Fibroblast of the conjunctiva (primary cell): Measurements from ENCODE around the gene FN1.
"Not testable (repeated sequence)": the region's sequence is repeated elsewhere in the genome, so short reads cannot be mapped to it uniquely, and the experiment has no call there.

Experiments used
- DNase-seq: peaks from one replicate; pipeline ENCODE4 v3.0.0-alpha.2; 2010; ENCODE audit warnings: low read depth

Gene FN1

DNA sequence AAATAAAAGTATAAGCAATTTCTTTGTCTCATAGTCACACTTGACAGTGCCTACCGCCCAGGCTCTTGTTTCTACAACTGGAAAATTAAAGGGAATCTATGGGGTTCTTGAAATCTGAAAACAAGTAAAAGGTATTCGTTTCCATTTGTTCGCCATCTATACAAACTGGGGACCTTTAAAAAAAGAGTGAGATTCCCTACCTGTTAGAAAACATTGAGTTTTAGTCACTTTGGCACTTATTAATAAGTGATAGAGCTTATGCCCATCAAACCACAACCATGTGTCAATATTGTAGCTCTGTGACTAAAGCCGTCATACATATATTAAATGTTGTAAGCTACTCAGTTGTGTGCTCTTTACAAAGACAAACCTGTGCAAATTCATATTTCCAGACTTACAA, 13.2 kb downstream of the FN1 start:
- DNase-seq, result no peak

GRCh38 chr2:215421859-215422461, 13.9 kb downstream of the FN1 start:
- DNase-seq, result no peak

DNA sequence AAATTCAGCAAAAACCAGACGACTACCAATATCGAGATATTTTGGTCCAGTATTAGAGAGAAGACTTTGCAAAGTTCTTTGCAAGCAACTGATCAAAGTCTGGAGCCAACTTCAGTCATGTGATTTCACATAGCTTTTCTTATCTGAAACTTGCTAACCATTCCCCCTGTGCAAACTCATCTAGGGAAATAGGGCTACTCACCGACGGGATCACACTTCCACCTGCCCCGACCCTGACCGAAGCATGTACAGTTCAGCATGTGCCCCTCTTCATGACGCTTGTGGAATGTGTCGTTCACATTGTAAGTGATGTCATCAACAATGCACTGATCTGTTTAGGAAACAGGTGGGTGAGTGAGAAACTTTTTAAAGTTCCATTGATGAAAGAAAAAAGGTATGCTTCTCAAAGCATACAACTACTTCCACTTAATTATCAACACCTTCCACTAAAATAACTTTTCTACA, 15.4 kb downstream of the FN1 start:
- no peak for DNase-seq

GRCh38 chr2:215419769-215420470, 15.9 kb downstream of the FN1 start:
- DNase-seq, result no peak

DNA sequence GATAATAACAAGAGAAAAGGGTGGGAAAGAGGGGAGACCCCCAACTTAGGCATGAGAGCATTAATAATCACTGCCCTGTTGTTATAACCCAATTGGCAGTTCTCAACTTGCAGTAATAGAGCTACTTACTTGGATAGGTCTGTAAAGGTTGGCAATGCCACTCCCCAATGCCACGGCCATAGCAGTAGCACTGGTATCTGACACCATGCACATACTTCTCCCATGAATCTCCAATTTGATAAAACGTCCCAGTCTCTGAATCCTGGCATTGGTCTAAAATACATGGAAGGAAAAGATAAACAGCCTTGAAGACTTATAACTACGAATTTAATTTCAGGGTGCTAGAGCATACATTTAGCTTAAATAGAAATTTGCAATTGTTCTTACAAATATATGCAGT, 16.8 kb downstream of the FN1 start:
- no peak for DNase-seq

- no peak for DNase-seq
These were observed 17.6 kb downstream of the FN1 start for GRCh38 chr2:215418064-215418963.

DNA sequence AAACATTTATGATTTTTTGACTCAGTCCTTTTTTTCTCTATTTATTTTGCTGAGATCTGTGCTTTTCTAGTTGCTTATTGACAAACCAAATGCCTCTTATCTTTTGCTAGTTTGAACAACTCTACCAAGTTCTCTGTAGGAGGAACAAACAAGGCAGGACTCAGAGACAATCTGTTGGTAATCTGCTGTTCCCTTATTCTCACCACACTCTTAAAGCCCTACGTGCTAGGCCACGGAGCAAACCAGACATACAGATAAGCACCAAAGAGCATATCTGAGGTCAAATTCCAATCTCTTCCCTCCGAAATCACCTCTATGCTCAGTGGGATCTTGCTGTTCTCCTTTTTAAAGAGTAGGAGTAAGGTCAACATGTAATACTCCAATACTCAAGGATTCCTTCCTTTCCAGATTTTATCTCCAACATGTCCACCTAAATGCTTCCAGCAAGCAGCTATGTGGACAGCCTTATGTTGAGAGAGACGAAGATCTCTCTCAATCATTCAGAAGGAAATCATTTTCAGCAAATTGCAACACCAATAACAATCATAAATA, 18.4 kb downstream of the FN1 start:
- DNase-seq, result no peak

- no peak for DNase-seq
These were observed 19.2 kb downstream of the FN1 start for GRCh38 chr2:215416656-215417055.

DNA sequence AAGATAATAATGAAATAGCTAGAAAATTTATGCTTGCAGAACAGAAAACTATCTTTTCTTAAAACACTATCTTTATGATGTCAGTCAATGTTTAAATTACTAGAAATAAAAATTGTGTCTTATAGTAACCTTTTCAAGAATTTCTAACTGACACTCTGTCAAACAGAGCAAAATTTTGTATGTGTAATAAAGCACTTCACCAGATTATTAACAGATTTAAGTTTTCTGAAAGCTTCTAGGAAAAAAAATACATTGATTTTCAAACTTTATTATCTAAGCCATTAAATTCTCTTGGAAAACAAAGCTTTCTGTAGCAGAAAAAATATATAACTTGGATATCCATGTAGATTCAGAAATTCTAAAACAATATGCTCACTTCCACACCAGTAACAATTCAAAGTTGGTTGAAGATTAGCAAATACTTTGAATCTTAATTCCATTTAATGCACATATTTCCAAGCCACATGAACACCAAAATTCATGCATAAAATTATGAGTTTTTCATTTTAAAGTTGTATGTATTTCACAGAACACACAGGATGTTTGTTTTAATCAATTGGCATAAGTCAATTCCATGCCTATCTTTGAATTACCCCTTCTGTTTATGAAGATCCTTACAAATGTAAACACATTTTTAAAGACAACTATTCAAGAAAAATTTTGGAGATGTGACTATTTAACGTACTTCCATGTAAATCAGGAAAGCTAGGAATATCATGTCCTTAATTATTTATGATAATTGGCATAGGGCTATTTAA, 19.9 kb downstream of the FN1 start:
- DNase-seq, result no peak

- no peak for DNase-seq
These were observed 20.6 kb downstream of the FN1 start for GRCh38 chr2:215415218-215415617.

- no peak for DNase-seq
These were observed 21.2 kb downstream of the FN1 start for GRCh38 chr2:215414674-215415073.

DNA sequence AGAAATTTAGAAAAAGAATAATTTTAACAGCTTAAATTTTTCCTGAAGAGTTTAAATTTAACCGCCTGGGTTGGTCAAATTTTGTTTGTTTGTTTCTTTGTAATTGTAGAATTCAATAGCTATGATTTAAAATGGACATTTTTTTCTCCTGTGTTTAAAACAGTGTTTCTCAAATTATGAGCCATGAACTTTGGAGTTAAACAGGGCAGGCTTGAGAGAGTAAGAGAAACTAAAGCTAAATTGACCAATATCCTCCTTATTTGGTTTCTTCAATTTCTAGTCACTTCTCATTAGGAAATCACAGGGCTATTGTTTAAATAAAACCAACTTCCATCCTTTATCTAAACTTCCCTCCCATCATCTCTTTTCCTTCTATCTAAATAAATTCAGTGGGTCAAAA, 21.9 kb downstream of the FN1 start:
- DNase-seq, result no peak

DNA sequence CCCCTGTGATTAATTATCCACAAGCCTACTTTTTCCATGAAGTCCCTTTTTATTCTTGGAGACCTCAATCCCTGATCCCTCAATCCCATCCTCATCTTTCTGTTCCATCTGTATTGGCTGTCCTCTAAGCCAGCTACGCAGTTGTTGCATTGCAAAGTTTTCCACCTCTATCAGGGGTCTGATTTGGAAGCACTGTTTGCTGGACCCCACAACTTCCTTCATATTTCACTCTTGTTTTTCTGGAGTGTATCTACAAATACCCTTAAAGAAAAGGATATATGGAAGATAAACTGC, 22.4 kb downstream of the FN1 start:
- DNase-seq, result no peak

GRCh38 chr2:215411941-215412743, 23.7 kb downstream of the FN1 start:
- DNase-seq, result no peak

DNA sequence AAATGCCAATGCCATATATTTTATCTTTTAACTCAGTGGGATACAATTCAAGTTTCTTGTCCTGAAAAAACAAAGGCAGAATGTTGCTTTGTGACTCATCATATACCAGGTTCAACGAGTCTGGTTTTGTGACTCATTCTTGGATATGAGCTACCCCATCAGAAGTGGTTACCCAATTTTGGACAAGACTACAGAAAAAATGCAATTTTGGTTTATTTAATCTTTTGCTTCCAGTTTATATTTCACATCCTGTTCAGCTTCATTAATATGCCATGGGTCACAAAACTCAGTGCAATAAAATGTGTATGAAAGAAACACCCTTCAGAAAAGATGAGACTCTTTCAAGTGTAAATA, 25.0 kb downstream of the FN1 start:
- DNase-seq, result peak; percentile 94

DNA sequence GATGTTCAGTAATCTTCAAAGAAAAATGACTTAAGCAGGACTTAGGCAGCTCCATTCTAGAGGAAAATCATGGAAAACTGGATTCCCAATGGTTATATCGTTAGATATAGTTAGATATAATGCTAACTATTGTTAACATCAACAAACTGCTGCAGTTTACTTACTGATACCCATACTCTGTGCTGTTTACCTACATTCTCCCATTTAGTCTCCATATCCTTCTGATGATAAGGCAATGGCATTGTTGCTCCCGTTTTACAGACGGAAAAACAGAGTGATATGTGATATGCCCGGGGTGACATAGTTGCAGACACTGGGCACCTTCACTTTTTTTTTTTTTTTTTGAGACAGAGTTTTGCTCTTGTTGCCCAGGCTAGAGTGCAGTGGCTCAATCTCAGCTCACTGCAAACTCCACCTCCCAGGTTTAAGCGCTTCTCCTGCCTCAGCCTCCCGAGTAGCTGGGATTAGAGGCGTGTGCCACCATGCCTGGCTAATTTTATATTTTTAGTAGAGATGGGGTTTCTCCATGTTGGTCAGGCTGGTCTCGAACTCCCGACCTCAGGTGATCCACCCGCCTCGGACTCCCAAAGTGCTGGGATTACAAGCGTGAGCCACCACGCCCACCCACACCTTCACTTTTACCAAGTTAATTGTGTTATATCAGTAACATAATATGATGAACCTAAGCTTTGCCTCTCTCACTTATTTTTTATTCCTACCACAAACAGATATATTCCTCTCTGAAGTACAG, 25.5 kb downstream of the FN1 start:
- DNase-seq, result not testable (repeated sequence)

DNA sequence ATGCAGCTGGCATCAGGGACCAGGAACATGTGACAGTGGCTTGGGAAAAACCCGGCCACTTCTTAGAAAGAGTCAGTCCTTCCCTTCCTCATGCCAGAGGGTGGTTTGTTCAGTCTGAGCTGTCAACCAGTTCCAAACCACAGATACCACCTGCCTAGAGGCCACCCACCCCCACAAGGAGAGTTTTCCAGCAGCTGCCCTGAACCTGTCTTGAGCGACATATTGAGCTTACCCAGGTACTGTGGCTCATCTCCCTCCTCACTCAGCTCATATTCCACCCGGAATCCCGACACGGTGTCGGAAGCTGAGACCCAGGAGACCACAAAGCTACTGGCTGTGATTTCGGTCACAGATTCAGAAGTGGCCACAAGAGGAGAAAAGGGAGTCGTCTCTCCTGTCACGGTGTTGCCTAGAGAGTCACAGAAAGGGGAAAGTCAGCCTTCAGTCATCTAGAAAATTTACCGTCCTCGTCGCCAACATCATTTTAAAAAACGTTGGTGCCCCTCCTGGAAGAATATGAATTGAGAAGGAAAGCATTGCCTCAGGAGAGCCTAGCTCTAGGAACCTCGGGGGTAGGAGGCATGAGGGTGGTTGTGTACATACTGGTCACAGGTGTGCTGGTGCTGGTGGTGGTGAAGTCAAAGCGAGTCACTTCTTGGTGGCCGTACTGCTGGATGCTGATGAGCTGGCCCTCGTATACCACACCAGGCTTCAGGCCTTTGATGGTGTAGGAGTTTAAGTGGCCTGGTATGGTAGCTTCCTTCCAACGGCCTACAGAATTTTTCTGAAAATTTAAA, 26.3 kb downstream of the FN1 start:
- DNase-seq, result no peak

- DNase-seq, result not testable (repeated sequence)
These were observed 27.4 kb downstream of the FN1 start for GRCh38 chr2:215408441-215408840.

DNA sequence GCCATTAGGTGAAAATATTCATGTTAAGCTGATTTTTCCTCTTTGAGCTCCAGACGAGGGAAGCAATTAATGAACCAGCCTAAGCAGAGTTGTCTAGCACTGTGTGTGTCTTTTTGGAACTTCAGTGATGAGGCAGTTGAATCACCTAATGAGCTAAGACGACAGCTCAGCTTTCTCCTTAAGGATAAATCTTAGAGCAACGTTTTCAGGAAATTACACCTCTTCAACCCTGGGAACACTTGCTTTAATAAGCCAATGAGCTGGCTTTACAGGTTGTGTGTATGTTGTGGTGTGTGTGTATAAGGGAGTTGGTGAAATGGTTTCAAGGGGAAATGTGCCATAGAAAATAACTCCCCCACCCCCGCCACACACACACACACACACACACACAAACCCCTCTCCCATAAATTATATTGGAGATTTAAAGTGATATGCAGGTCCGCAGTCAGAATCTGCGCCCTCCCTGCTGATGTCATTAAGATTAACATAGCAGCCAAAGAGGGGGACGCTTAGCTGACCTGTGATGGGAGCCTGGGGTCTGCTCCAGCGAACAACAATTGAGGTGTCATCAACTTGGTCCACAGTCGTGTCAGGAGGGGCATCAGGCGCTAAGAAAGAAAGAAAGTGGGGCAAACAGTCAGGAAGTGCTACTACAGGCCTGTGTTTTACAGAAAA, 28.1 kb downstream of the FN1 start:
- no peak for DNase-seq
